ENCODE measurements around the gene APEH.

Gene APEH

GRCh38 chr3:49727154-49727923 lies 53.2 kb downstream of the APEH start:
- DNase-seq (ENCODE audit: low read depth in 2 of 2): no peak

- DNase-seq (ENCODE audit: low read depth in 2 of 2): no peak
These were observed 53.8 kb downstream of the APEH start for GRCh38 chr3:49727924-49728361.

- no peak for DNase-seq (ENCODE audit: low read depth in 2 of 2)
These were observed 55.9 kb downstream of the APEH start for GRCh38 chr3:49729966-49730609.

- no peak for DNase-seq (ENCODE audit: low read depth in 2 of 2)
These were observed 58.4 kb downstream of the APEH start for GRCh38 chr3:49732597-49732996.

GRCh38 chr3:49733551-49733950 lies 59.4 kb downstream of the APEH start:
- no peak for DNase-seq (ENCODE audit: low read depth in 2 of 2)

Data from stimulated activated CD8-positive, alpha-beta memory T cell treated with anti-CD3 and anti-CD28 coated beads, Interleukin-2, amount 100 ng/mL, for 1 hour (primary cell).